DND-41 (cell line): ENCODE measurements around the gene FGF1.

Experiments used
- EZH2 ChIP-seq: IDR thresholded peaks from 3 replicates; pipeline ENCODE4 v1.6.1; 2012; ENCODE audit warnings: borderline replicate concordance, low read depth, mild to moderate bottlenecking, moderate library complexity, low read length, inconsistent platforms; ENCODE audit not compliant: severe bottlenecking
- TF ChIP-seq, protein P1 (sequence below): IDR thresholded peaks from 2 replicates; pipeline ENCODE4 v1.5.1; 2012; ENCODE audit warnings: borderline replicate concordance, low read length, moderate library complexity, mild to moderate bottlenecking; ENCODE audit not compliant: poor library complexity, severe bottlenecking; ENCODE audit errors: extremely low read depth

DNA sequence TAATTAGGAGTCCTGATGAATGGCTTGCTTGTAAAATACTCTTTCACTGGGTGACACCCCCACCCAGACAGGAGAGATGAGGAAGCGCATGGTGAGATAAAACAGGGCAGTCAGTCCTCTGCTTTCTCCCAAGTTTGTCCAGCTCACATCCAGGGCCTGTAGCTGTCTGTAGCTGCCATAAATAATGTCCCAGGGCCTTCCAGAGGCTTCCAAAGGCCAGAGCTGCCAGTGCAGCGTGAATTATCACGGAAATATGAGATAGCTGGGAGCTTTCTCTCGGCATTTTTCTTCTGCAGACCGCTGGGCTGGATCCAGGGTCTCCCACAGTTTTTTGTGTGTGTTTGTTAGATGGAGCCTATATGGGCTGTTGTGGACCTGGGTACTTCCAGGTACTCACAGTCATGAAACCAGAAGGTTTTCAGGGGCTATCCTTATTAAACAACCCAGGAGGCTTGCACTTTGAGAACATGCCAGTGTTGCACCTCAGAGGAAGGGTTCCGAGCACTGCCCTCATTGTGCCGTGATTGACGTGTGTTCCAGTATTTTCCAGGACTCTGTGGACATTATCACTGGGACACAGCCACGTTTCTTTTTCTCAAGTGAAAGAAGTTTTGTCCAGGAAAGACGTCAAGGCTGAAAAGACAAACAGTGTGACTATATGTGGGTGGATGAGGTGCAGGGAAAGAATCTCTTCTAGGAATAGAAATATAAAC is 117.5 kb downstream of the FGF1 start:
- TF ChIP-seq, protein P1, sequence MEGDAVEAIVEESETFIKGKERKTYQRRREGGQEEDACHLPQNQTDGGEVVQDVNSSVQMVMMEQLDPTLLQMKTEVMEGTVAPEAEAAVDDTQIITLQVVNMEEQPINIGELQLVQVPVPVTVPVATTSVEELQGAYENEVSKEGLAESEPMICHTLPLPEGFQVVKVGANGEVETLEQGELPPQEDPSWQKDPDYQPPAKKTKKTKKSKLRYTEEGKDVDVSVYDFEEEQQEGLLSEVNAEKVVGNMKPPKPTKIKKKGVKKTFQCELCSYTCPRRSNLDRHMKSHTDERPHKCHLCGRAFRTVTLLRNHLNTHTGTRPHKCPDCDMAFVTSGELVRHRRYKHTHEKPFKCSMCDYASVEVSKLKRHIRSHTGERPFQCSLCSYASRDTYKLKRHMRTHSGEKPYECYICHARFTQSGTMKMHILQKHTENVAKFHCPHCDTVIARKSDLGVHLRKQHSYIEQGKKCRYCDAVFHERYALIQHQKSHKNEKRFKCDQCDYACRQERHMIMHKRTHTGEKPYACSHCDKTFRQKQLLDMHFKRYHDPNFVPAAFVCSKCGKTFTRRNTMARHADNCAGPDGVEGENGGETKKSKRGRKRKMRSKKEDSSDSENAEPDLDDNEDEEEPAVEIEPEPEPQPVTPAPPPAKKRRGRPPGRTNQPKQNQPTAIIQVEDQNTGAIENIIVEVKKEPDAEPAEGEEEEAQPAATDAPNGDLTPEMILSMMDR = no peak
- TF ChIP-seq EZH2 = no peak
